Stomach (tissue), 9 donors: ENCODE measurements around the gene ABCC9. TPM values are rescaled to one million over a fixed set of nuclear protein-coding genes. Genes with fewer than 3 reads are reported as not detected.
"Not testable (repeated sequence)": the region's sequence is repeated elsewhere in the genome, so short reads cannot be mapped to it uniquely, and the experiment has no call there.

ENCODE experiments used
- DNase-seq, 2 donors: peaks; one replicate each; pipeline versions ENCODE4 v3.0.0 to v3.0.0-alpha.2; 2013 to 2019
- H3K27ac ChIP-seq, 5 donors: fragments of 200-600 bp in 4 of 5; sonication (generic) in 4 of 5; one replicate each; pipeline ENCODE4 v1.5.1; 2013 to 2019; ENCODE audit warnings: mild to moderate bottlenecking in 1 of 5, moderate library complexity in 1 of 5
- H3K27me3 ChIP-seq, 3 donors: fragments of 200-600 bp; sonication (generic); one replicate each; pipeline ENCODE4 v1.5.1; 2017 to 2019; ENCODE audit warnings: mixed run types in 1 of 3
- H3K36me3 ChIP-seq, 4 donors: fragments of 200-600 bp; sonication (generic); 1 replicate in 3 of 4; 2 replicates in 1 of 4; pipeline ENCODE4 v1.5.1; 2016 to 2019
- H3K4me1 ChIP-seq, 4 donors: fragments of 200-600 bp; sonication (generic); one replicate each; pipeline ENCODE4 v1.5.1; 2016 to 2019
- H3K4me3 ChIP-seq, 4 donors: fragments of 200-600 bp; sonication (generic) in 3 of 4; one replicate each; pipeline ENCODE4 v1.5.1; 2016 to 2019; ENCODE audit warnings: mild to moderate bottlenecking in 1 of 4
- H3K9me3 ChIP-seq, 4 donors: fragments of 200-600 bp; sonication (generic); one replicate each; pipeline ENCODE4 v1.5.1; 2016 to 2019
- EP300 ChIP-seq: sonication (generic); formaldehyde crosslinking; IDR thresholded peaks from one replicate; pipeline ENCODE4 v1.6.1; 2017; ENCODE audit warnings: antibody characterized with exemption
- POLR2A ChIP-seq, 4 donors: fragments of 450-650 bp; IDR thresholded peaks; one replicate each; pipeline ENCODE4 v1.6.1; 2016; ENCODE audit warnings: antibody characterized with exemption in 4 of 4, control low read depth in 2 of 4, mild to moderate bottlenecking in 1 of 4, moderate library complexity in 1 of 4
- POLR2AphosphoS5 ChIP-seq, 3 donors: sonication (generic); formaldehyde crosslinking; IDR thresholded peaks; one replicate each; pipeline ENCODE4 v1.6.1; 2016; ENCODE audit warnings: antibody characterized with exemption in 3 of 3
- WGBS, 5 donors: extraction: QIAGEN DNeasy Blood & Tissue Kit in 3 of 5; methylation state at CpG; one replicate each; pipeline versions ENCODE4 v1.1.5 to v1.1.7; 2013 to 2018; 5-methylcytosine and 5-hydroxymethylcytosine counted together
- intact Hi-C: fragments of 100-400 bp; cut with DNase I; formaldehyde crosslinking; loops from one replicate; pipeline ENCODE4 v1.15.1; 2023; ENCODE audit warnings: low total_unique reads
- polyA plus RNA-seq, 3 donors: library from polyadenylated mRNA; stranded (reverse); fragments of 200-250 nt; gene quantifications; one replicate each; pipeline ENCODE4 v1.2.3, GENCODE V29; 2013
- total RNA-seq, 5 donors: library from RNA; depleted of rRNA; stranded (reverse); fragments of >200 nt; gene quantifications; one replicate each; pipeline versions ENCODE4 v1.1.0 to v1.2.3, GENCODE V29; 2014 to 2016
- TF ChIP-seq, protein P1 (sequence below), 7 experiments: fragments of 450-650 bp in 4 of 7; fragments of 200-600 bp in 3 of 7; sonication (generic) in 3 of 7; IDR thresholded peaks; one replicate each; pipeline ENCODE4 v1.5.1; 2016 to 2019; ENCODE audit warnings: antibody characterized with exemption in 7 of 7, control low read depth in 2 of 7, mild to moderate bottlenecking in 1 of 7
- donor health status: healthy with polysubstance abuse.
- donor health status: Bipolar disorder and iron deficiency.
- donor health status: healthy.

ABCC9 gene
- total and polyA plus RNA-seq, 8 donors, result 1.2 to 60.1 (median 10.4) TPM

DNA sequence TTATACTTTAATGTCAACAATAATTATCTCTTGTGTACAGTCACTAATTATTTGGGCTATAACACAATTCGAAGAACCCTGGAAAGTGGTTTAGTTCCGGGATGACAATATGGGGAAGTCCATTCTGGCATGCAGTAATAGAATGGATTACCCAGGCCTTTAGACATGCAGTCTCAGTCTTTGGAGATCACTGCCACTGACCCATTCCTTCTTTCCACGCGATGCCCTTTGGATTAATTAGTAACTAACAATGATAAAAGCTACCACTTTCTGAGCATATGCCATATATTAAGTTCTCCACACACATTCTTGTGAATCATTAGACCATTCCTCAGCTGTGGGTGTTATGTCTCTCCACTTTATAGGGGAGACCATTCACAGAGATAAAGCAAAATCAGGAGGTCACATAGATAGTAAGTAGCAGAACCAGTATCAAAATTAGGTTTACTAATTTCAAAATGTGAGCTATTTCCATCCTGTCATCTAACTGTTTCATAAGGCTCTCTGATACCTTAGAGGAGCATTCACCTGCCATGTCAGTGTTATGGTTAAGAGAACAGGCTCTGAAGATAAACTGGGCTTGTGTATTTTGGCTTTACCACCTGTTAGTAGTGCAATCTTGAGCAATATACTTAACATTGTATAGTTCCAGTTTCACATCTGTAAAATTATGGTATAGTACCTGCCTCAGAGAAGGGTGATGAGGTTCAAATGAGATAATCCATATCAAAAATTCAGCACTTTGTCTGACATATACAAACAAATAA is 139.5 kb downstream of the ABCC9 start:
- Histone ChIP-seq H3K27me3 (no peaks in the 10 kb centered on the region), H3K36me3 (peaks cover 0 to 16% (median 0%) of the 10 kb centered on the region in 4 donors), H3K4me1 (no peaks in the 10 kb centered on the region), H3K4me3 (no peak overlapping the region), H3K27ac (no peak overlapping the region), H3K9me3 (no peaks in the 10 kb centered on the region)
- TF ChIP-seq EP300, result no peak
- no peak for TF ChIP-seq POLR2AphosphoS5 (IDR thresholded peaks at IDR 0.05)
- TF ChIP-seq POLR2A (IDR thresholded peaks at IDR 0.05), result no peak
- TF ChIP-seq, protein P1, sequence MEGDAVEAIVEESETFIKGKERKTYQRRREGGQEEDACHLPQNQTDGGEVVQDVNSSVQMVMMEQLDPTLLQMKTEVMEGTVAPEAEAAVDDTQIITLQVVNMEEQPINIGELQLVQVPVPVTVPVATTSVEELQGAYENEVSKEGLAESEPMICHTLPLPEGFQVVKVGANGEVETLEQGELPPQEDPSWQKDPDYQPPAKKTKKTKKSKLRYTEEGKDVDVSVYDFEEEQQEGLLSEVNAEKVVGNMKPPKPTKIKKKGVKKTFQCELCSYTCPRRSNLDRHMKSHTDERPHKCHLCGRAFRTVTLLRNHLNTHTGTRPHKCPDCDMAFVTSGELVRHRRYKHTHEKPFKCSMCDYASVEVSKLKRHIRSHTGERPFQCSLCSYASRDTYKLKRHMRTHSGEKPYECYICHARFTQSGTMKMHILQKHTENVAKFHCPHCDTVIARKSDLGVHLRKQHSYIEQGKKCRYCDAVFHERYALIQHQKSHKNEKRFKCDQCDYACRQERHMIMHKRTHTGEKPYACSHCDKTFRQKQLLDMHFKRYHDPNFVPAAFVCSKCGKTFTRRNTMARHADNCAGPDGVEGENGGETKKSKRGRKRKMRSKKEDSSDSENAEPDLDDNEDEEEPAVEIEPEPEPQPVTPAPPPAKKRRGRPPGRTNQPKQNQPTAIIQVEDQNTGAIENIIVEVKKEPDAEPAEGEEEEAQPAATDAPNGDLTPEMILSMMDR (IDR thresholded peaks at IDR 0.05), result no peak
- intact Hi-C loops, result no loop called here
- no peak for DNase-seq
- 43 to 67% (median 55%) methylated on average over 4 of the region's 4 CpGs for WGBS, 5 donors

DNA sequence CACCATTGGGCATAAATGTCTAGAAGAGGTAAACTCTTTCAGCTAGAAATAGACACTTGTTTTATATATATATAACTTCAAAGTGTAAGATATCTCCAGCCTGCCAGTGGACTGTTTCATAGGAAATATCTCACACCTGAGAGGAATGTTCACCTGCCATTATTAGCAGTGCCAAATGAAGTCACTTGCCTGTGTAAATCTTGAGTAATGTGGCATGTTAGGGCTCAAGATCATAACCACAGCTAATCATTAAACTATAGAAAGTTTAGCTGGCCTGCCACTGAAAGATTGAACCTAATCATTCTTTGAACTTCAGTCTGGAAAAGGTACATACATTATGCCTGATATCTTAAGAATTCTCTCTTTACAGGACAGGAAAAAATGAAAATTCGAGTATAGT is 141.2 kb downstream of the ABCC9 start:
- 23 to 47% (median 37%) methylated on average over 1 of the region's 1 CpG for WGBS, 5 donors
- no peak for TF ChIP-seq POLR2AphosphoS5 (IDR thresholded peaks at IDR 0.05)
- TF ChIP-seq, protein P1 (IDR thresholded peaks at IDR 0.05), result no peak
- no peak for TF ChIP-seq EP300
- TF ChIP-seq POLR2A (IDR thresholded peaks at IDR 0.05), result no peak
- Histone ChIP-seq H3K27me3 (no peaks in the 10 kb centered on the region), H3K4me3 (no peak overlapping the region), H3K4me1 (peaks cover 0 to 5% (median 2%) of the 10 kb centered on the region in 4 donors), H3K27ac (no peak overlapping the region), H3K9me3 (no peaks in the 10 kb centered on the region), H3K36me3 (peaks cover 0 to 10% (median 0%) of the 10 kb centered on the region in 4 donors)
- intact Hi-C loops, result no loop called here
- DNase-seq, result no peak

DNA sequence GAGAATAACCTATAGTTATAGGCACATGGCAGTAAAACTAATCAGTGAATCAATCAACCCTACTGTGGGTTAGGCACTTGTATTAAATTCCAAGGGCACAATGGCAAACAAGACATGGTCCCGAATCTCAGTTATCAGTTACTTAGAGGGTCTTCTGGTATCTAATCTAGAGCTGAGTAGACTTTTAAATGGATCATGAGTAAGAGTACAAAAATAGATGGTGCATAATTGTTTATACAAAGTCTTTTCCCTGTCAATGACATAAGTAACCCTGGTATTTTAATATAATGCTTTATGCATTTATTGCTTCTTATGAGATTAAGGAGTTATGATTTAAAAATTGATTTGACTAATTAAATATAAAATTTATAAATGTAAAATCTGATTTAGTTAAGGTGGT is 143.7 kb downstream of the ABCC9 start:
- no peak for DNase-seq
- H3K36me3 ChIP-seq, result no peaks in the 10 kb centered on the region
- no peaks in the 10 kb centered on the region for H3K9me3 ChIP-seq
- TF ChIP-seq EP300, result no peak
- TF ChIP-seq, protein P1 (IDR thresholded peaks at IDR 0.05), result no peak
- no peak for TF ChIP-seq POLR2A (IDR thresholded peaks at IDR 0.05)
- TF ChIP-seq POLR2AphosphoS5 (IDR thresholded peaks at IDR 0.05), result no peak
- intact Hi-C loops, result no loop called here
- H3K27ac ChIP-seq, result no peak overlapping the region
- 70 to 83% (median 80%) methylated on average over 1 of the region's 1 CpG for WGBS, 5 donors
- H3K27me3 ChIP-seq, result no peaks in the 10 kb centered on the region
- peaks cover 0 to 8% (median 3%) of the 10 kb centered on the region in 4 donors for H3K4me1 ChIP-seq
- H3K4me3 ChIP-seq, result no peak overlapping the region

DNA sequence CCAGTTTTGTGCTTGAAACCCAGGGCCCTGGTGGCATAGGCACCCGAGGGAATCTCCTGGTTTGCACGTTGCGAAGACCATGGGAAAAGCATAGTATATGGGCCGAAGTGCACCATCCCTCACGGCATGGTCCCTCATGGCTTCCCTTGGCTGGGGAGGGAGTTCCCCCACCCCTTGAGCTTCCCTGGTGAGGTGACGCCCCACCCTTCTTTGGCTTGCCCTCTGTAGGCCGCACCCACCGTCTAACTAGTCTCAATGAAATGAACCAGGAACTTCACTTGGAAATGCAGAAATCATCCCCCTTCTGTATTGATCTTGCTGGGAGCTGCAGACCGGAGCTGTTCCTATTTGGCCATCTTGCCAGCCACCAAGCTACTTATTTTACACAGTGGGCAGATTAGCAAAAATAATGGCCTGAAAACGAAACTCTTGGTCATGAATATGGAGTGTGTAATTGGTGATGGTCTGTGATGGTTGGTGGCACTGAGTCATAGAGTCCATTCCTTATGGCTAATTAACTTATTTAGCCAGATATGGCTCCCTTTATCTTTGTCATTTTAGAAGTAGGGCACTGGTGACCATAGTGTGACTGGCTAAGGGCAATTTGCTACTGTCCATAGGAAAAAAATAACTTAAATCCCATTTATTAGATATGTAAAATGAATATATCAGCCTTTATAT is 145.4 kb downstream of the ABCC9 start:
- Histone ChIP-seq H3K4me3 (no peak overlapping the region), H3K27me3 (no peaks in the 10 kb centered on the region), H3K4me1 (peaks cover 0 to 8% (median 3%) of the 10 kb centered on the region in 4 donors), H3K9me3 (peaks cover 0 to 1% (median 0%) of the 10 kb centered on the region in 4 donors), H3K27ac (no peak overlapping the region), H3K36me3 (no peaks in the 10 kb centered on the region)
- DNase-seq, result no peak
- intact Hi-C loops, result no loop called here
- WGBS, 5 donors, result 89 to 100% (median 94%) methylated on average over 9 to 10 of the region's 10 CpGs
- TF ChIP-seq POLR2A (IDR thresholded peaks at IDR 0.05), result no peak

DNA sequence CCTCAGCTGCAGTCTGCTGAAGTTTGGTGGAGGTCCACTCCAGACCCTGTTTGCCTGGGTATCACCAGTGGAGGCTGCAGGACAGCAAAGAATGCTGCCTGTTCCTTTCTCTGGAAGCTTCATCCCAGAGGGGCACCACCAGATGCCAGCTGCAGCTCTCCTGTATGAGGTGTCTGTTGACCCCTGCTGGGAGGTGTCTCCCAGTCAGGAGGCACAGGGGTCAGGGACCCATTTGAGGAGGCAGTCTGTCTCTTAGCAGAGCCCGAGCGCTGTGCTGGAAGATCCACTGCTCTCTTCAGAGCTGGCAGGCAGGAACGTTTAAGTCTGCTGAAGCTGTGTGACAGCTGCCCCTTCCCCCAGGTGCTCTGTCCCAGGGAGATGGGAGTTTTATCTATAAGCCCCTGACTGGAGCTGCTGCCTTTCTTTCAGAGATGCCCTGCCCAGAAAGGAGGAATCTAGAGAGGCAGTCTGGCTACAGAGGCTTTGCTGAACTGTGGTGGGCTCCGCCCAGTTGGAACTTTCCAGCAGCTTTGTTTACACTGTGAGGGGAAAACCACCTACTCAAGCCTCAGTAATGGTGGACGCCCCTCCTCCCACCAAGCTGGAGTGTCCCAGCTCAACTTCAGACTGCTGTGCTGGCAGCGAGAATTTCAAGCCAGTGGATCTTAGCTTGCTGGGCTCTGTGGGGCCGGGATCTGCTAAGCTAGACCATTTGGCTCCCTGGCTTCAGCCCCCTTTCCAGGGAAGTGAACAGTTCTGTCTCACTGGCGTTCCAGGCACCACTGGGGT is 146.2 kb downstream of the ABCC9 start:
- H3K4me3 ChIP-seq, intact Hi-C loops, DNase-seq, H3K9me3 ChIP-seq, H3K27me3 ChIP-seq, H3K27ac ChIP-seq, H3K4me1 ChIP-seq, H3K36me3 ChIP-seq: not testable (repeated sequence)
- WGBS, 5 donors, result 75 to 83% (median 78%) methylated on average over 4 to 8 of the region's 8 CpGs

DNA sequence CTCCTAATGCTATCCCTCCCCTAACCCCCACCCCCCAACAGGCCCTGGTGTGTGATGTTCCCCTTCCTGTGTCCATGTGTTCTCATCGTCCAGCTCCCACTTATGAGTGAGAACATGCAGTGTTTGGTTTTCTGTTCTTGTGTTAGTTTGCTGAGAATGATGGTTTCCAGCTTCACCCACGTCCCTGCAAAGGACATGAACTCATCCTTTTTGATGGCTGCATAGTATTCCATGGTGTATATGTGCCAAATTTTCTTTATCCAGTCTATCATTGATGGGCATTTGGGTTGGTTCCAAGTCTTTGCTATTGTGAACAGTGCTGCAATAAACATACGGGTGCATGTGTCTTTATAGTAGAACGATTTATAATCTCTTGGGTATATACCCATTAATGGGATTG is 151.5 kb downstream of the ABCC9 start:
- H3K9me3 ChIP-seq, result peaks cover 0 to 13% (median 0%) of the 10 kb centered on the region in 4 donors
- peaks cover 0 to 15% (median 6%) of the 10 kb centered on the region in 4 donors for H3K4me1 ChIP-seq
- H3K27me3 ChIP-seq, H3K4me3 ChIP-seq, DNase-seq, H3K36me3 ChIP-seq, intact Hi-C loops, H3K27ac ChIP-seq: not testable (repeated sequence)
- 85 to 90% (median 88%) methylated on average over 4 of the region's 4 CpGs for WGBS, 5 donors
